ENCODE results near the gene UGT1A3.

The UGT1A3 gene

DNA sequence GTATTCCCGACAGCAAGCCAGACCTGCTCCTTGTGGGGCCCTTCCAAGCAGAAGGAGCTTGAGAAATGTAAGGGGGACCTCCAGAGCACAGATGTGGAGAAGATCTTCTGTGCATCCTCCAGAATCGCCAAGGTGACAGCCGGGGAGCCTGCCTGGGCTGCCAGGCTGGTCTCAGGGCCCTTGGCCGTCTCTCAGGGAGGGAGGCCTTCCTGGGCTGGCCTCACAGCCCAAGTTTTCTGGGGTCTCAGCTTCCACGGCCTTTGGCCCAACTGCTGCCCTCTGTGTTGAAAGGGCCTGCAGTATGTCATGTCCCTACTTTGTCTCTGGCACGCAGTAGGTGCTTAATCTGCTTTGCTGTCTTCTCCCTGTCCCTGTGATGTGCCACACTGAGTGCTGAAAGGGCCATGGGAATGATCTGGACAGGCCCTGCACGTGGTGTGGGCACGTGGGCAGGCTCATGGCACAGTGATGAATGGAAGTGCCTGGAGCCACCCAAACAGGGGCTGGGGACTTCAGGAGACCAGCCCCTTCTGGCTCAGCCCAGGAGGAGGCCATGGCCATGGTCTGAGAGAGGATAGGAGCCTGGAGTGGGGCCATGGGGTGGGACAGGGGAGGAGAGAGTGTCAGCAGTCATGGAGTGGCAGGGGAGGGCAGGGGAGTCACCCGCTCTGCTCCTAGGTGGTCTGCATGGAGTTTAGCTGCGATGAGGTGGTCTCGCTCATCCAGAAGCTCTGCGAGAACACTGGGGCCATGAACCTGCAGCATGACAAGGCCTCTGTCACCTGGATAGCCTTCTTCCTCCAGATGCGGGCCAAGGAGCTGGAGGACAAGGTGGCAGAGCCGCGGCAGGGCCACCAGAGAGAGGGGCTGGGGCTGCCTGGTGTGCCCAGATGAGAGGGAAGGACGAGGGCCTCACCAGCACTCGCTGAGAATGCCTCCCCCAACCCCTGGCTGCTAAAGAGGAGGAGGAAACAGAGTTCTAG is 90.1 kb downstream of the UGT1A3 start:
- no peak overlapping the region for H3K27ac ChIP-seq (ENCODE audit: low read length)
- H3K9ac ChIP-seq (ENCODE audit: low read length), result no peak overlapping the region
- no peaks in the 10 kb centered on the region for H3K9me2 ChIP-seq (replicated peaks; ENCODE audit: insufficient read depth, low read length)
- no peaks in the 10 kb centered on the region for H3F3A ChIP-seq (ENCODE audit: insufficient read depth, low read length)
- no peaks in the 10 kb centered on the region for H4K20me1 ChIP-seq (ENCODE audit: insufficient read depth, low read length)
- H3K79me2 ChIP-seq (ENCODE audit: low read length), result no peaks in the 10 kb centered on the region
- no peaks in the 10 kb centered on the region for H3K9me3 ChIP-seq (replicated peaks; ENCODE audit: insufficient read depth, low read length)
- H3K4me2 ChIP-seq (ENCODE audit: low read depth, low read length), result no peak overlapping the region
- no peak for DNase-seq
- no peak overlapping the region for H3K4me3 ChIP-seq (ENCODE audit: low read length)
- TF ChIP-seq EZH2phosphoT487 (IDR thresholded peaks at IDR 0.05; ENCODE audit: low read length) (no peak), EZH2 (optimal IDR thresholded peaks at IDR 0.05; ENCODE audit: low read depth, low read length) (no peak), CTCF (IDR thresholded peaks at IDR 0.05; ENCODE audit: low read length) (no peak)
- no peaks in the 10 kb centered on the region for H3K36me3 ChIP-seq (replicated peaks; ENCODE audit: insufficient read depth, low read length)
- H2AFZ ChIP-seq (ENCODE audit: low read length), result no peak overlapping the region
- H3K4me1 ChIP-seq (ENCODE audit: low read length), result no peaks in the 10 kb centered on the region
- no peaks in the 10 kb centered on the region for H3K27me3 ChIP-seq (replicated peaks; ENCODE audit: insufficient read depth, low read length)

DNA sequence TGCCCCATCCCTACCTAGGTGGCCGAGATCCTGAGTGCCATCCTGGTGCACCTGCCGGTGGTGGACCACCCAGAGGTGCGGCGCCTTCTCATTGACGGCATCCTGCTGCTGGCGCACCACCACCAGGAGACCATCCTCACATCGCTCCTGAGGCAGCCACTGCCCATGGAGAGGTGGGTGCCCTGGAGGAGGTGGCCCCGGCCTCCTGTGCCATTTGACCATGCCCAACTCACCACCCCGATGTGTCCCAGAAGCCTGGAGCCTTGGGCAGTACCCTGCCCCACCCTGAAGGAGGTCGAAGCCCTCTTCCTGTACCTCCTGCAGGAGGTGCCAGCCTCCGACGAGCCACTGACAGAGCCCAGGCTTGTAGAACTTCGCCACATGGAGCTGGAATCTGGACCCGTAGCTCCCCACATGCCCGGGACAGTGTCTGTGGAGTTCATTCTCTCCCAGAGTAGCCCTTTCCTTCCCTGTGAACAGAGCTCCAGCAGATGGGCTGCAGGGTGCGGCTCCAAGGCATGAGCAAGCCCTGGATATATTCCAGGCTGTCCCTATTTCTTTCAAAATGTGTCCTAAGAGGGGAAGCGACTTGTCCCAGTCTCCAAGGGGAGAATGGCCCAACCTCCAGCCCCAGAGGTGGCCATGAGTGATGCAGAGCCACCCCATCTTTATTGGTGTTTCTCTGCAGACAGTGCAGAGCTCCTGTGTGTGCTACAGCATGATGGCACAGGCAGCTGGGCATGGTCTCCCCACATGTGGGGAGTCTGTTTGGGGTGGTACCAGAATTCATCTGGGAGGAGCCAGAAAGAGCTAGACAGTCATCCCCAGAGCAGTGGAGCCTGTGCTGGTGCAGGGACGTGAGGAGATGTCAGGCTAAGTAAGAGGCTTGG is 91.3 kb downstream of the UGT1A3 start:
- H3K9me3 ChIP-seq (replicated peaks; ENCODE audit: insufficient read depth, low read length), result no peaks in the 10 kb centered on the region
- DNase-seq, result no peak
- H3K27me3 ChIP-seq (replicated peaks; ENCODE audit: insufficient read depth, low read length), result no peaks in the 10 kb centered on the region
- no peaks in the 10 kb centered on the region for H3F3A ChIP-seq (ENCODE audit: insufficient read depth, low read length)
- no peak overlapping the region for H3K9ac ChIP-seq (ENCODE audit: low read length)
- H4K20me1 ChIP-seq (ENCODE audit: insufficient read depth, low read length), result no peaks in the 10 kb centered on the region
- no peaks in the 10 kb centered on the region for H3K9me2 ChIP-seq (replicated peaks; ENCODE audit: insufficient read depth, low read length)
- no peak overlapping the region for H3K4me3 ChIP-seq (ENCODE audit: low read length)
- no peak overlapping the region for H3K4me2 ChIP-seq (ENCODE audit: low read depth, low read length)
- no peak overlapping the region for H3K27ac ChIP-seq (ENCODE audit: low read length)
- no peak overlapping the region for H2AFZ ChIP-seq (ENCODE audit: low read length)
- no peaks in the 10 kb centered on the region for H3K79me2 ChIP-seq (ENCODE audit: low read length)
- H3K4me1 ChIP-seq (ENCODE audit: low read length), result no peaks in the 10 kb centered on the region
- TF ChIP-seq EZH2 (optimal IDR thresholded peaks at IDR 0.05; ENCODE audit: low read depth, low read length) (no peak), EZH2phosphoT487 (IDR thresholded peaks at IDR 0.05; ENCODE audit: low read length) (no peak), CTCF (IDR thresholded peaks at IDR 0.05; ENCODE audit: low read length) (no peak)
- no peaks in the 10 kb centered on the region for H3K36me3 ChIP-seq (replicated peaks; ENCODE audit: insufficient read depth, low read length)

DNA sequence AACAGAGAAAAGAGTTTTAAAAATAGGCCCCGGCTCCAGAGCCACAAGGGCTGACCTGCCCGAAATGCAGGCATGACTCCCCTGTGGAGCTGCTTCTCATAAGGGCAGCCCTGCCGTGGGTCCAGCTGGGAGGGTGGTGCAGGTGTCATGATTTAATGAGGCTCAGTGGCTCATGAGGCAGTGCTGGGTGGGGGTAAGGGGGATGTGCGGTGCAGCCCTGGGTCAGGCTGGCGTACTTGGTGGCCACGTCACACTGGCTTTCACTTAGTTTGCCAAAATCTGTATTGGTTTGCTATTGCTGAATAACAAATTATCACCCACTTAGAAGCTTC is 91.9 kb downstream of the UGT1A3 start:
- Histone ChIP-seq H2AFZ (ENCODE audit: low read length) (no peak overlapping the region), H3K9me3 (replicated peaks; ENCODE audit: insufficient read depth, low read length) (no peaks in the 10 kb centered on the region), H3K9me2 (replicated peaks; ENCODE audit: insufficient read depth, low read length) (no peaks in the 10 kb centered on the region), H3K4me3 (ENCODE audit: low read length) (no peak overlapping the region), H3K4me1 (ENCODE audit: low read length) (no peaks in the 10 kb centered on the region), H3K9ac (ENCODE audit: low read length) (no peak overlapping the region), H3F3A (ENCODE audit: insufficient read depth, low read length) (no peaks in the 10 kb centered on the region), H3K27ac (ENCODE audit: low read length) (no peak overlapping the region), H3K79me2 (ENCODE audit: low read length) (no peaks in the 10 kb centered on the region), H3K36me3 (replicated peaks; ENCODE audit: insufficient read depth, low read length) (no peaks in the 10 kb centered on the region), H3K4me2 (ENCODE audit: low read depth, low read length) (no peak overlapping the region), H3K27me3 (replicated peaks; ENCODE audit: insufficient read depth, low read length) (no peaks in the 10 kb centered on the region), H4K20me1 (ENCODE audit: insufficient read depth, low read length) (no peaks in the 10 kb centered on the region)
- no peak for DNase-seq
- TF ChIP-seq EZH2phosphoT487 (IDR thresholded peaks at IDR 0.05; ENCODE audit: low read length), result no peak
- no peak for TF ChIP-seq CTCF (IDR thresholded peaks at IDR 0.05; ENCODE audit: low read length)
- no peak for TF ChIP-seq EZH2 (optimal IDR thresholded peaks at IDR 0.05; ENCODE audit: low read depth, low read length)

Measured in MM.1S (cell line).